HepG2 (cell line): ENCODE data around the gene ZNF655. TPM values are rescaled to one million over a fixed set of nuclear protein-coding genes. Genes with fewer than 3 reads are reported as not detected.

ENCODE experiments used
- ARHGAP35 ChIP-seq: sonication (generic); formaldehyde crosslinking; IDR thresholded peaks from 2 replicates; pipeline ENCODE4 v1.9.0; 2022; ENCODE audit warnings: mild to moderate bottlenecking, inconsistent platforms, moderate library complexity, missing genetic modification reagents, borderline replicate concordance
- ASH2L ChIP-seq: fragments of 300-600, 200-600 bp; sonication (generic); IDR thresholded peaks from 2 replicates; pipeline ENCODE4 v1.7.0; 2017; ENCODE audit warnings: low read depth, mild to moderate bottlenecking, moderate library complexity, mixed read lengths, low read length; ENCODE audit not compliant: insufficient read length
- DPF2 ChIP-seq: sonication (generic); formaldehyde crosslinking; IDR thresholded peaks from 2 replicates; pipeline ENCODE4 v1.4.0; 2020; ENCODE audit warnings: mild to moderate bottlenecking, low read depth, missing genetic modification reagents, borderline replicate concordance
- KIAA2018 ChIP-seq: sonication (generic); formaldehyde crosslinking; IDR thresholded peaks from 2 replicates; pipeline ENCODE4 v1.5.0; 2020; ENCODE audit warnings: mild to moderate bottlenecking, missing genetic modification reagents, borderline replicate concordance
- MIER3 ChIP-seq: IDR thresholded peaks from 2 replicates; pipeline ENCODE4 v1.6.1; 2016; ENCODE audit warnings: missing compliant biosample characterization, borderline replicate concordance
- ONECUT2 ChIP-seq: sonication (generic); formaldehyde crosslinking; IDR thresholded peaks from 2 replicates; pipeline ENCODE4 v1.4.0; 2020; ENCODE audit warnings: missing genetic modification reagents
- RNF219 ChIP-seq: sonication (generic); formaldehyde crosslinking; IDR thresholded peaks from 2 replicates; pipeline ENCODE4 v1.5.0; 2020; ENCODE audit warnings: mild to moderate bottlenecking, missing genetic modification reagents
- SNAI1 ChIP-seq: sonication (generic); formaldehyde crosslinking; IDR thresholded peaks from 2 replicates; pipeline ENCODE4 v1.5.0; 2020; ENCODE audit warnings: mild to moderate bottlenecking, missing genetic modification reagents, borderline replicate concordance
- UBTF ChIP-seq: sonication (generic); formaldehyde crosslinking; IDR thresholded peaks from 2 replicates; pipeline ENCODE4 v1.4.0; 2020; ENCODE audit warnings: mild to moderate bottlenecking, missing genetic modification reagents
- polyA plus RNA-seq, 8 experiments: library from polyadenylated mRNA; depleted of rRNA in 3 of 8; stranded (reverse) in 7 of 8; unstranded in 1 of 8; fragments of >200 nt; fragmentation: Illumina TruSeq in 4 of 8; extraction: Trizol in 4 of 8; gene quantifications; 2 replicates each; pipeline versions ENCODE4 v1.2.1 to v1.2.3, GENCODE V29; 2011 to 2016; ENCODE audit warnings: low read depth in 4 of 8, missing spikeins in 1 of 8, mixed read lengths in 1 of 8; ENCODE audit not compliant: insufficient read depth in 1 of 8
- total RNA-seq, 5 experiments: library from RNA; depleted of rRNA; stranded (reverse); fragments of >200 nt; fragmentation: Illumina TruSeq; extraction: Trizol; gene quantifications; 2 replicates each; pipeline ENCODE4 v1.2.3, GENCODE V29; 2016; ENCODE audit warnings: low read depth in 1 of 5
- TF ChIP-seq, protein P1 (sequence below): sonication (generic); formaldehyde crosslinking; IDR thresholded peaks from 2 replicates; pipeline ENCODE4 v1.8.0; 2022; ENCODE audit warnings: mild to moderate bottlenecking, missing genetic modification reagents, borderline replicate concordance
- TF ChIP-seq, protein P2 (sequence below): sonication (generic); formaldehyde crosslinking; IDR thresholded peaks from 2 replicates; pipeline ENCODE4 v1.5.0; 2020; ENCODE audit warnings: mild to moderate bottlenecking, missing genetic modification reagents

ZNF655 gene
- total and polyA plus RNA-seq, 2 of the 13 experiments (the other 11 are each of a cell fraction or from before 2014, with no cell fraction given) = 53.4 to 75.6 TPM

DNA sequence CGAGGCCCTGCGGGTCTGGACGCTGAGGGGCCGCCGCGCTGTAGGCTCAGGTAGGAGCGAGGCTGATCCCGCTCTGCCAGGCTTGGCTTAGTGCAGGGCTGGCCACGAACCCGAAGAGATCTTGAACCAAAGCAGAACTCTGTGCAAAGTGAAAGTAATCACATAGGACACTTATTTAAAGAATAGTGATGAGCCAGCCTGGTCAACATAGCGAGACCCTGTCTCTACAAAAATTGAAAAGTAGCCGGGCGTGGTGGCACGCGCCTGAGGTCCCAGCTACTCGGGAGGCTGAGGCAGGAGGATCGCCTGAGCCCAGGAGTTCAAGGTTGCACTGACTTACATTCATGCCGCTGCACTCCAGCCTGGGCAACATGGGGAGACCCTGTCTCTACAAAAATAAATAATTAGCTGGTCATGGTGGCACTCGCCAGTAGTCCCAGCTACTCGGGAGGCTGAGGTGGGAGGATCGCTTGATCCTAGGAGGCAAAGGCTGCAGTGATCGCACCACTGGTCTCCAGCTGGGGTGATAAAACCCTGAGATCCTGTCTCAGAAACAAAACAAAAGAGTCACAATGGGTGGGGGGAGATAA, 58.8 kb downstream of the ZNF655 start (continued):
- TF ChIP-seq KIAA2018 (CRISPR knock-in tag) (0 out of 2 replicates have a peak, but pooled peaks have one; percentile 3), DPF2 (CRISPR knock-in tag) (no peak), ARHGAP35 (CRISPR knock-in tag) (no peak), SNAI1 (CRISPR knock-in tag) (0 out of 2 replicates have a peak, but pooled peaks have one; percentile 35), ONECUT2 (CRISPR knock-in tag) (no peak), ASH2L (peak; percentile 46), MIER3 (CRISPR knock-in tag) (no peak), RNF219 (CRISPR knock-in tag) (peak; percentile 61; the same call in 1 of the 2 replicates), UBTF (no peak)
- TF ChIP-seq, protein P1, sequence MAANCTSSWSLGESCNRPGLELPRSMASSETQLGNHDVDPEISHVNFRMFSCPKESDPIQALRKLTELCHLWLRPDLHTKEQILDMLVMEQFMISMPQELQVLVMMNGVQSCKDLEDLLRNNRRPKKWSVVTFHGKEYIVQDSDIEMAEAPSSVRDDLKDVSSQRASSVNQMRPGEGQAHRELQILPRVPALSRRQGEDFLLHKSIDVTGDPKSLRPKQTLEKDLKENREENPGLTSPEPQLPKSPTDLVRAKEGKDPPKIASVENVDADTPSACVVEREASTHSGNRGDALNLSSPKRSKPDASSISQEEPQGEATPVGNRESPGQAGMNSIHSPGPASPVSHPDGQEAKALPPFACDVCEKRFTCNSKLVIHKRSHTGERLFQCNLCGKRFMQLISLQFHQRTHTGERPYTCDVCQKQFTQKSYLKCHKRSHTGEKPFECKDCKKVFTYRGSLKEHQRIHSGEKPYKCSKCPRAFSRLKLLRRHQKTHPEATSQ (CRISPR knock-in tag) = no peak
- TF ChIP-seq, protein P2, sequence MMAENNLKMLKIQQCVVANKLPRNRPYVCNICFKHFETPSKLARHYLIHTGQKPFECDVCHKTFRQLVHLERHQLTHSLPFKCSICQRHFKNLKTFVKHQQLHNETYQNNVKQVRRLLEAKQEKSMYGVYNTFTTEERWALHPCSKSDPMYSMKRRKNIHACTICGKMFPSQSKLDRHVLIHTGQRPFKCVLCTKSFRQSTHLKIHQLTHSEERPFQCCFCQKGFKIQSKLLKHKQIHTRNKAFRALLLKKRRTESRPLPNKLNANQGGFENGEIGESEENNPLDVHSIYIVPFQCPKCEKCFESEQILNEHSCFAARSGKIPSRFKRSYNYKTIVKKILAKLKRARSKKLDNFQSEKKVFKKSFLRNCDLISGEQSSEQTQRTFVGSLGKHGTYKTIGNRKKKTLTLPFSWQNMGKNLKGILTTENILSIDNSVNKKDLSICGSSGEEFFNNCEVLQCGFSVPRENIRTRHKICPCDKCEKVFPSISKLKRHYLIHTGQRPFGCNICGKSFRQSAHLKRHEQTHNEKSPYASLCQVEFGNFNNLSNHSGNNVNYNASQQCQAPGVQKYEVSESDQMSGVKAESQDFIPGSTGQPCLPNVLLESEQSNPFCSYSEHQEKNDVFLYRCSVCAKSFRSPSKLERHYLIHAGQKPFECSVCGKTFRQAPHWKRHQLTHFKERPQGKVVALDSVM (CRISPR knock-in tag) = peak; percentile 90
